ENCODE results near the gene PPP1R9B. TPM values are rescaled to one million over a fixed set of nuclear protein-coding genes. Genes with fewer than 3 reads are reported as not detected.

PPP1R9B gene
- total and polyA plus RNA-seq, 8 donors: 13.5 to 34.6 (median 17.7) TPM

DNA sequence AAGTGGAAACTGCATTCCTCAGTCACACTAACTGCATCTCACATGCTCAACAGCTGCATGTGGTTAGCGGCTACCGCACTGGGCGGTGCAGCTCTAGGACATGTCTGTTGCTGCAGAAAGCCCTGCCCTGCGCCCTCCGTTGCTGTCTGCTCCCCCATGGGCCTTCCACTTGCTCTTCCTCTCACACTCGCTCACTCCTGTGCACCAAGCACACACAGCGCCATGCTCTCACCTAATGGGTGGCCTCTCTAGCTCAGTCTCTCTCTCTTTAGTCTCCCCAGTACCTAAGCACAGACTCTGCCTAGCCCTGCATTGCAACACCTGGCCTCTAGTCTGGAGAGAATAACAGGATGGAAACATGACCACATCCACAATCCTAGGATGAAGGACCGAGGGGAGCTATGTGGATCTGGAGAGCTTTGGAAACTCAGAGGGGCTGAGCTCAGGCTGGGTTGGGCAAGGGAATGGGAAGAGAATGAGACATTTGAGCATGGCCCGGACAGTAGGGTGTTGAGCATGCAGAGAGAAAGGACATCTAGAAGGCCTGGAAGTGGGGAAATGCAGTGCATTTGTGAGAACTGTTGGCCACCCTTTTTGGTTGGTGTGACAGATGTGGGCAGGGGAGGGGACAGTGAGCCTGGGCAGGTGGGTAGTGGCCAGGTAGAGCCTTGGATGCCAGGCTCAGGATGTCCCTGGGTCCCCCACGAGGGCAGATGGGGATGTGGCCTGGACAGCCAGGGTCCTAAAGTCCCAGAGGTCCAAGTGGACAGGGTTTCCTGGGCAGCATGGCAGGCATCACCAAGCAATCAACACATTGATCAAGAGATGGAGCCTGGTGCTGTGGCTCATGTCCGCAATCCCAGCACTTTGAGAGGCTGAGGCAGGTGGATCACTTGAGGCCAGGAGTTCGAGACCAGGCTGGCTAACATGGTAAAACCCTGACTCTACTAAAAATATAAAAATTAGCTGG lies 31.4 kb upstream of the PPP1R9B start:
- DNase-seq (peak in 2 of 6 donors; percentile 14 to 26), FAIRE-seq (no peak), ATAC-seq (no peak)
- H3K4me1 ChIP-seq: peaks cover 0 to 6% (median 5%) of the 10 kb centered on the region in 3 donors
- TF ChIP-seq, protein P1, sequence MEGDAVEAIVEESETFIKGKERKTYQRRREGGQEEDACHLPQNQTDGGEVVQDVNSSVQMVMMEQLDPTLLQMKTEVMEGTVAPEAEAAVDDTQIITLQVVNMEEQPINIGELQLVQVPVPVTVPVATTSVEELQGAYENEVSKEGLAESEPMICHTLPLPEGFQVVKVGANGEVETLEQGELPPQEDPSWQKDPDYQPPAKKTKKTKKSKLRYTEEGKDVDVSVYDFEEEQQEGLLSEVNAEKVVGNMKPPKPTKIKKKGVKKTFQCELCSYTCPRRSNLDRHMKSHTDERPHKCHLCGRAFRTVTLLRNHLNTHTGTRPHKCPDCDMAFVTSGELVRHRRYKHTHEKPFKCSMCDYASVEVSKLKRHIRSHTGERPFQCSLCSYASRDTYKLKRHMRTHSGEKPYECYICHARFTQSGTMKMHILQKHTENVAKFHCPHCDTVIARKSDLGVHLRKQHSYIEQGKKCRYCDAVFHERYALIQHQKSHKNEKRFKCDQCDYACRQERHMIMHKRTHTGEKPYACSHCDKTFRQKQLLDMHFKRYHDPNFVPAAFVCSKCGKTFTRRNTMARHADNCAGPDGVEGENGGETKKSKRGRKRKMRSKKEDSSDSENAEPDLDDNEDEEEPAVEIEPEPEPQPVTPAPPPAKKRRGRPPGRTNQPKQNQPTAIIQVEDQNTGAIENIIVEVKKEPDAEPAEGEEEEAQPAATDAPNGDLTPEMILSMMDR (IDR thresholded peaks at IDR 0.05): no peak
- H3K27ac ChIP-seq: no peak overlapping the region
- no peaks in the 10 kb centered on the region for H3K27me3 ChIP-seq
- no peak overlapping the region for H3K4me3 ChIP-seq
- H3K36me3 ChIP-seq: no peaks in the 10 kb centered on the region
- 75 to 82% methylated on average over 12 of the region's 12 CpGs for WGBS, 2 donors
- H3K9me3 ChIP-seq: no peaks in the 10 kb centered on the region
- intact Hi-C loops (cut with DNase I): no loop called here

DNA sequence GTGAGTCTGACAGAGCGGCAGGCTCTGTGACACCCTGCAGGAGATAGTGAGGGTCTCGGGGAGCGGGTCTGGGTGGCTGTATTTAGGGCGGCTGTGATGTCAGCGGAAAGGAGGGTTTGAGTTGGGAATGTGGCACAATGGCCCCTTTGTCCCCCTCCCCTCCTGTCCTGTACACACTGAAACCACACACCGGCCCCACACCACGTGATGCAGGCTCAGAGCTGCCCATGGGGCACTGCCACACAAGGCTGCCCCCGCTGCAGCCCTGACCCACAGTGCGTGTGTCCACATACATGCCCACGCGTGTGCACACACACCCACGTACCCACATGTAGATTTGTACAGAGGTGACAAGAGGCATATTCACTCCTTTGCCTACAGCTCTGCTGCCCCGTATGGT lies 30.7 kb upstream of the PPP1R9B start:
- Histone ChIP-seq H3K4me3 (no peak overlapping the region), H3K9me3 (no peaks in the 10 kb centered on the region), H3K4me1 (peaks cover 0 to 6% (median 5%) of the 10 kb centered on the region in 3 donors), H3K27ac (no peak overlapping the region), H3K27me3 (no peaks in the 10 kb centered on the region), H3K36me3 (no peaks in the 10 kb centered on the region)
- intact Hi-C loops (cut with DNase I): no loop called here
- TF ChIP-seq, protein P1 (IDR thresholded peaks at IDR 0.05): no peak
- 81 to 85% methylated on average over 13 of the region's 13 CpGs for WGBS, 2 donors
- DNase-seq (peak in 2 of 6 donors; percentile 22 to 47), FAIRE-seq (no peak), ATAC-seq (no peak)

DNA sequence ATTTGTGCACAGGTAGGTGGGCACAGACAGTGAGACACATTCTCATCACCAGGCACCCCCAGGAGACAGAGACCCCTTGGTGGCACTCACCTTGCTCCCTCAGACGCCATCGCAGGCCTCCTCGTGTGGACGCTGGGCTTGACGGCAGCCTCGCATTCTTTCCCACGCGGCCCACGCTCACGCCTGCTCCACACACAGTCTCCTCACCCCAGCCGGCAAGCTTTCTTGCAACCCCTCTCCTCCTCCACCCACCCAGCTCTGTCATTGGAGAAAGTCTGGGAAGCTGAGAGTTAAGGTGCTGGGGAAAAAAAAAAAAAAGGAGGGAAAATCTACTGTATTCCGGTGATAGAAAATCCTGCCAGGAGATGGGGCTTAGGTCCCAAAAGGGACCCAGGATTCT lies 30.1 kb upstream of the PPP1R9B start:
- Histone ChIP-seq H3K4me1 (peaks cover 0 to 11% (median 5%) of the 10 kb centered on the region in 3 donors), H3K27ac (no peak overlapping the region), H3K27me3 (no peaks in the 10 kb centered on the region), H3K9me3 (no peaks in the 10 kb centered on the region), H3K4me3 (no peak overlapping the region), H3K36me3 (no peaks in the 10 kb centered on the region)
- DNase-seq (peak in 2 of 6 donors; percentile 12 to 44), FAIRE-seq (no peak), ATAC-seq (no peak)
- intact Hi-C loops (cut with DNase I): no loop called here
- 78 to 90% methylated on average over 12 of the region's 12 CpGs for WGBS, 2 donors
- TF ChIP-seq, protein P1 (IDR thresholded peaks at IDR 0.05): no peak

DNA sequence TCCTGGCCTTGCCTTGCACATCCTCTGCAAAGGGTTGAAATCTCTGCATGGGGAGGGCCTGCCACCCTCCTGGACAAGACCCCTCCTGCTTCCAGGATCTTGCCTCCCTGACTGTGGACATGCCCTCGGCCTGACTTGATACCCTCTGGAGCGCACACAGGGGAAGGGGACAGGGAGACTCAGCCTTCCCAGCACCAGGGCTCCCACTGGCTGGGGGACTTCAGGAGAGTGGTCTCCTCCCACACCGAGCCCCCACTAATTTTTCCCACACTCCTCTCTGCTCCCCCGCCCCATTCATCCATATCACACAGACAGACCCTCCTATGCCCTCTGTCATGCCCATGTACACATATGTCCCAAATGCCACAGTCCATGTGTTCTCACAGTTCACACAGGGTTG lies 29.6 kb upstream of the PPP1R9B start:
- TF ChIP-seq, protein P1 (IDR thresholded peaks at IDR 0.05): no peak
- FAIRE-seq (no peak), DNase-seq (peak in 1 of 6 donors; percentile 15), ATAC-seq (no peak)
- Histone ChIP-seq H3K4me1 (peaks cover 0 to 12% (median 5%) of the 10 kb centered on the region in 3 donors), H3K36me3 (no peaks in the 10 kb centered on the region), H3K27ac (no peak overlapping the region), H3K27me3 (no peaks in the 10 kb centered on the region), H3K9me3 (no peaks in the 10 kb centered on the region), H3K4me3 (no peak overlapping the region)
- intact Hi-C loops (cut with DNase I): no loop called here
- 80 to 96% methylated on average over 4 of the region's 4 CpGs for WGBS, 2 donors
